HG03571 (cell line): ENCODE results near the gene GPER1.

Experiments used
- ATAC-seq: cut with Tn5 transposase; IDR thresholded peaks from one replicate; pipeline ENCODE4 v1.9.1; 2021; ENCODE audit not compliant: unreplicated experiment

GPER1 gene

GRCh38 chr7:1086588-1087464, 1.1 kb upstream of the GPER1 start:
- peak; percentile 73 for ATAC-seq

- no peak for ATAC-seq
These were observed 473 bp upstream of the GPER1 start for GRCh38 chr7:1087465-1087814.

DNA sequence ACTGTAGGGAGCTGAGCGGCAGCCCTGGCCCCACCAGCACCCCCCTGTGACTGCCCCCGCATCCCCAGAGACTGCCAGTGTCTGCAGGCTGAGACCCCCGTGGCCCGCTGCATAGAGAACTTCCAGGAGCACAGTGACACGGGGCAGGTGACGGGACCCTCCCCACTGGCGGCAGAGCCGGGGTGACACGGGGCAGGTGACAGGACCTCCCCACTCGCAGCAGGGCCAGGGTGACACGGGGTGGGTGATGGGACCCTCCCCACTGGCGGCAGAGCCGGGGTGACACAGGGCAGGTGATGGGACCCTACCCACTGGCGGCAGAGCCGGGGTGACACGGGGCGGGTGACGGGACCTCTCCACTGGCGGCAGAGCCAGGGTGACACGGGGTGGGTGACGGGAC, 2.3 kb downstream of the GPER1 start:
- no peak for ATAC-seq

DNA sequence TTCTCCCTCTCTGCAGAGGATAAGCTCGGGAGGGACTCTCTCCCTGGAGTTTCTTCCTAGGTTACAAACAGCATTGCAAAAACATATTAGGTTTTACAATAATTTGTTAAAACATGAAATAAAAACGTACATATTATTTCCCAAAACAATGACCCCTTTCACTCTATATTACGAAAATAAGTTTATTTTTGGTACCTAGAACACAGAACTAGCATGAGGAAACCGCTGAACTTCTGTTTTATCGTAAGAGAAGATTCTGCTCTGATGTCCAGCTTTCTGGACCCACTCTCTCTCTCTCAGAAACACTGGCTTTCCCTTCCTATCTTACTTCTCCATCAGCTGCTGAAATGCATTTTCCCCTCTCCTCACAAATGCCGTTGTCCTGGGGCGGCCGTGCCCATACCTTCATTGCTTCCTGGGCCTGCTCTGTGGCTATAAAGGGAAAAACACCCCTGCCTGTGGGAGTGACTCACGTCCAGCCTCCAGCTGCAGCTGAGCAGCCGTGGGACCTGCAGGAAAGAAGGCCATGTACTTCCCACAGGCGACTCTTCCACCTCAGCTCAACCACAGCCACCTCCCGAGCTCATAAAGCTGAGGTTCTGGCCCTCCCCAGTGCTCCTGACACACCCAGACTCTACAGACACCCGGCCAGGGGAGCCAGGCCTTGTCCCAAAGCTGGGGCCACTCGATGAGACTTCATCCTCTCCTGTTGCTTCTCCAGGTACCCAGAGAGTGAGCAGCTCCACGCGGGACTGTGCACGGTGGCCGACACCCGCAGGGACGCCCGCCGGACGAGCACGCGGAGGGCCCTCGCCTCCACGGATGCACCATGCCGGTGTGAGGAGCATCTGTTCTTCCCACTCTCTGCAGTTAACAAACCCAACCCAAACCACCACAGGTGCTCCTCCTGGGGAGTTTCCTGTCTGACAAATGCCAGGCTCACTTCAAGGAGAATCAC, 3.1 kb downstream of the GPER1 start:
- ATAC-seq: no peak

GRCh38 chr7:1091644-1092027, 3.7 kb downstream of the GPER1 start:
- no peak for ATAC-seq

GRCh38 chr7:1092161-1092632, 4.3 kb downstream of the GPER1 start:
- ATAC-seq: no peak

- ATAC-seq: no peak
These were observed 5.0 kb downstream of the GPER1 start for GRCh38 chr7:1092806-1093501.

- ATAC-seq: no peak
These were observed 5.6 kb downstream of the GPER1 start for GRCh38 chr7:1093502-1093843.

DNA sequence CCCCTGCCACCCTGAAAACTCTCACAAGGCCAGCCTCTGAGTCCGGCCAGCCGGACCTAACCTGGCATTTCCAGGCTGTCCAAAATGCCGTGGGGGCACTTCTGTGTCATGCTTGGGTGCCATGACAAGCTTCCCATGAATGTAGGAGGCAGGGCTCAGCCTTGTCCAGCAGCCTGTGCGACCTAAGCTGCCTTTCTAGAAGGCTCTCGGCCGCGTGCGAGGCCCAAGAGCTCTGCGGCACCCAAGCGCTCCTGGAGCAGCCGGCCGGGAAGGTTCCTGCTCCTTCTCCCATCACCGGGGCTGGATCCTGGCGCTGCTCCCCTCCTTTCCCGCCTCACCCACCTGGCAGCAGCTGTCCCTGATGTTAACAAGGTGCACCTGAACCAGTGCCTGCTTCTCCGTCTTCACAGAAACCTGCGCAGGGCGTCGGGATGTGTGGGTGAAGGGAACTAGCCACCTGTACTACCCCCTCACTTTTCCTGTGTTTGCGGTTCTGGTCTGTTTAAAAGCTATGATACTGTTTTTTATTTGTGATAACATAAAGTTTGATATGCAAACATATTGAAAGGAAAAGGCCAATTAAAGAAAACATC, 6.1 kb downstream of the GPER1 start:
- no peak for ATAC-seq

DNA sequence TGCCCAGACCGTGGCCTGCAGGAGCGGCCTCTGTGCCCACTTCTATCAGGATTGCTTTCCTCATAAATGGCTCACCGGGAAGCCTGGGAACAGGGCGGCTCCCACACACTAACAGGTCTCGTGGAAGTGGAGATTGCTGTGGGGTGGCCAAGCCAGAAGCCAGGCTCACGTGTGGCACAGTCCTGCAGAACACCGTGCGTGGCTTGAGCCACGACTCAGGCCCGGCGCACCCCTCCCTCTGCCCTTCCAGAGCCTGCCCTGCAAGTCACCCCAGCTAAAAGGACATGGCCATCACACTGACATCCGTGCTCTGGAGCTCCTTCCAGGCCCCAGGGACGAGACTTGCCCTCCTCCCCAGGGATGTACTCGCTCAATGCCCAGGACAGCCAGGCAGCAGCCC, 7.0 kb downstream of the GPER1 start:
- no peak for ATAC-seq

GRCh38 chr7:1095621-1096155, 7.8 kb downstream of the GPER1 start:
- ATAC-seq: no peak

DNA sequence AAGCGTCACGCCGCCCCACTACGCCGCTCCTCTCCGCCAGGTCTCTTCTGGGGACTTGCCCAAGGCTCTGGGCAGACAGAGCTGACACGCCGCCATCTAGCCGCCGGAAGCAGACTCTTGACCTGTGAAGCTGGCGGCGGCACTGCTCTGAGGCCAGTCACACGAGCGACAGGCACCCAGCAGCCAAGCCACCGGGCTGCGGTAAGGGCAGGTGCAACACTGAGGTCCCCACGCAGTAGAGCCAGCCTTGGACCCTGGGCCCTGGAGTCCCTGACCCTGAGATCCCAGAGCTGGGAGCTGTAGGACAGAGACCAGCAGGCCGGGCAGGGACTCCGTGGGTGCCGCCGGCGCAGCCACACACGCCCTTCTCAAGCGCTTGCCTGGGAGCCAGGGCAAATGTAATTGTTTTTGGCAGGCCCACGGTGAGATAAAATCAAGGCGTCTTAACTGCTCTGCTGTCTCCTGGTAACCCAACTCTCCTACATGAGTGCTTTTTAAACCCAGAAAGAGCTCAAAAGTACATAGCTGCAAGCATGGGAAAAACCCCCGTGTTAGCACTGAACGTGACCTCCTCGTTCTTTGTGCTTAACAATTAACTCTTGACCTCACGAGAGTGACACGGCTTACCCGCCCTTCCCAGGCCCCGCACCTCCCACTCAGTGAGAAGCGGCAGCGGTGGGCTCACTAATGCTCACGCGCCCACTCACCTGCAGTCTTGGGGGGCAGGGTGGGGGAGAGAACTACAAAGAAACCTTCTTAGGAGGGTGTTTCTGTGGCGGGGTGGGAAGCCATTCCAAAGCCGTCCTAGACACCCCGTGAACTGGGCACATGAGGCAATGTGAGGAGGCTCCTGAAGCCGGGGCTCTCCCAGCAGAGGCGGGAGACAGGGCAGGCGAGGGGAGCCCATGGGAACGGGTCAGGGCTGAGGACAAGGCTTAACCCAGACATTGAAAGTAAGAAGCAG, 8.5 kb downstream of the GPER1 start:
- ATAC-seq: no peak

DNA sequence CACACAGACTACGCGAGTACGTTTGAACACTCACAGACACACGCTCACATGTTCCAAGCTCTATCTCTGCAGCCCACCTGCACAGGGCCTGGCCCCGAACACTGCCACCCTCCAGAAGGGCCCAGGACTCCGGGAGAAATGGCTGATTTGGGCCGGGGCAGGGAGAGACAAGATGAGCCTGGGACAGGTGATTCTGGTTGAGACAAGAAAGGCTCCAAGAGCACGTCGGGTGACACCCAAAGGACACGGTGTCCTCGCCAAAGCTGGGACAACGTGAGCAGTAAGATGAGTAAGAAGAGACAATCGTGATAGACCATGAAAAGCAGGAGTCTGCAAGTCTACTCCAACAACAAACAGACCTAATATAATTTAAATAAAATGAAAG, 9.2 kb downstream of the GPER1 start:
- ATAC-seq: no peak

- ATAC-seq: no peak
These were observed 10.6 kb downstream of the GPER1 start for GRCh38 chr7:1098243-1099153.

DNA sequence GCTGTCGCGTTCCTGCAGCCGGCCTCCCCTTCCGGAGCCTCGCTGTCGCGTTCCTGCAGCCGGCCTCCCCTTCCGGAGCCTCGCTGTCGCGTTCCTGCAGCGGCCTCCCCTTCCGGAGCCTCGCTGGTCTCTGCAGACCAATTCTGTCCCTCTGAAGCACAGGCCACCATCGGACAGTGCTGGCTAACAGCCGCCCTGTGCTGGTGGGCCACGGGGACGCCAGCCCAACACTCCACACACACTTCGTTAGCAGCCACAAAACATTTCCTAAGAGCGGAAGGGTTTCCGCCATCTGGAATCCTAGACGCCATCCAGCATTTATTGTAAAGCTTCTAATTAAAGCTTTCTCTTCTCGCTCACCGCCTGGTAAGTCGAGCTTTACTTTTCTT, 11.2 kb downstream of the GPER1 start:
- no peak for ATAC-seq

DNA sequence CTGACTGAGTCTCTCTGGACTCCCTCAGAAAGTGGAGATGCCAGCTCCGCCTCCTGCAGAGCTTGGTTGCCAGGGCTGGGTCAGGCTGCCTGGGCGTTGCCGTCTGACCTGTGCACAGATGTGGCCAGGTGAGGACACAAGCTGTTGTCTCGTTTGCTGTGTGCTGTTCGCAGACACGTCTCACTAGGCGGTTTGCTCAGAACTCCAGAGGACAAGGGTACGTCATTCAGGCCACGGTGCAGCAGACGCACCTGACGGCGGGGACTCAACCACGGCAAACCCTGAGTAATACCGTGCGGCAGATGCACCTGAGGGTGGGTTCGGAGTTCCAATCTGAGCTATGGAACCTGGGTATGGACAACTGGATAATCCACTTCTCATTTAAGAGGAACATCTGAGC, 11.7 kb downstream of the GPER1 start:
- no peak for ATAC-seq

GRCh38 chr7:1100386-1100785, 12.5 kb downstream of the GPER1 start:
- no peak for ATAC-seq

- no peak for ATAC-seq
These were observed 13.1 kb downstream of the GPER1 start for GRCh38 chr7:1100834-1101562.
